GM18505 (cell line): ENCODE measurements around the gene RASSF6.

Experiments used
- ATAC-seq: cut with Tn5 transposase; IDR thresholded peaks from one replicate; pipeline ENCODE4 v1.9.1; 2021; ENCODE audit not compliant: unreplicated experiment
- POLR2A ChIP-seq: IDR thresholded peaks from 4 replicates; pipeline ENCODE4 v1.6.1; 2011; ENCODE audit warnings: borderline replicate concordance; ENCODE audit not compliant: insufficient read depth, insufficient read length; ENCODE audit errors: extremely low read depth

RASSF6 gene

GRCh38 chr4:73621357-73621756, 1.1 kb upstream of the RASSF6 start:
- ATAC-seq, result no peak
- no peak for TF ChIP-seq POLR2A

DNA sequence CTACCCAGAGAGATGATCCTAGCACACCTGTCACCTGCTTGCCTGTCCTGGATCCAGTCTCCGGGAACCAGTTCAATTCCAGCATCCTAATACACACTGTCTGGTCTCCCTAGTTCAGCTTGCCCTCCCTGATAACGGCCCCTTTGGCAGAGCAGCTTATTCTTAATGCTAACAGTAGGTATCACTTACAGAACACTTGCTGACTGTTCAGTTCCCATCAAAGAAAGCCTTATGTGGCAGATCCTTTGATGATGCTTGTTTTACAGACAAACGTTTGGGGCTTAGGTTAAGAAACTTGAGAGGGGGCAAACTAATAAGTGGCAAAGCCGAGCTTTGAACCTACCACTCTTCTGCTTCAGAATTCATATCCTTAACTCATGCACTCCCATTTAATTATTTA, 890 bp downstream of the RASSF6 start:
- no peak for ATAC-seq
- no peak for TF ChIP-seq POLR2A

DNA sequence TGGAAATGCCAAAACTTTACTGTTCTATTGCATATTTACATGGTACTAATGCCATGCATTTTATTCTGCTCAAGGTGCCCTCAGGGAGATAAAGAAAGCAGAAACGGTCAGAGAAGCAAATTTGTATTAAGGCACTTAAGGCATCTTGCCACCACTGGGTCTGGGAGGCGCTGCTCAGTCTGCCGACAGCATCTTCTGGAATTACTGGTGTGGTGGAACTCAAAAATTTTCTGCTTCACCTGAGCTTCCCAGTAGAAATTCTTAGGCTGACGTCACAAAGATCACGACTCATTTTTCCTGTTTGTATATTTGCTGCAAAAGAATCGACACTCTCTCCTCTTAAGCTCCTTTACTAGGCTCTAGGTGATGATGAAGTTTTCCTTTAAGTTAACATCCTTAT, 3.0 kb downstream of the RASSF6 start:
- ATAC-seq, result no peak
- no peak for TF ChIP-seq POLR2A

- no peak for ATAC-seq
- TF ChIP-seq POLR2A, result no peak
These were observed 4.6 kb downstream of the RASSF6 start for GRCh38 chr4:73615613-73616012.

- ATAC-seq, result no peak
- no peak for TF ChIP-seq POLR2A
These were observed 5.8 kb downstream of the RASSF6 start for GRCh38 chr4:73614311-73614867.

- ATAC-seq, result no peak
- TF ChIP-seq POLR2A, result no peak
These were observed 7.1 kb downstream of the RASSF6 start for GRCh38 chr4:73613130-73613529.

DNA sequence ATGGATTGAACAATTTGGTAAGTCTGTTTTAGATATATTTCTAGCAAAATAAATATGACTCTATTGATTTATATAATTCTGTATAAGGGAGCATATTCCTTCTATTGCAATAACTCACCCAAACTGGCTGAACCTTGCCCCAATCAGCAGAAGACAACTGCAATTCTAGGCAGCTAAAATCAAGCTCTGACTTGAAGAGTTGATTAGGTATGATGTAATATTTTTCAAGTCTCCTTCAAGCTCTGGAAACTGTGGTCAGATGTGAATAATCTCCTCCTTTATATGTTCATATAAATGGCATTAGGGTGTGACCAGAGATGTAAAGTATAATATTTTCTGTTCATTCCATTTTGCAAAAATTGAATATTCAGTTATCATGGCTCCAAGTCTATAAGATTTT, 8.2 kb downstream of the RASSF6 start:
- ATAC-seq, result no peak
- no peak for TF ChIP-seq POLR2A

- no peak for TF ChIP-seq POLR2A
- ATAC-seq, result no peak
These were observed 10.5 kb downstream of the RASSF6 start for GRCh38 chr4:73609706-73610105.

DNA sequence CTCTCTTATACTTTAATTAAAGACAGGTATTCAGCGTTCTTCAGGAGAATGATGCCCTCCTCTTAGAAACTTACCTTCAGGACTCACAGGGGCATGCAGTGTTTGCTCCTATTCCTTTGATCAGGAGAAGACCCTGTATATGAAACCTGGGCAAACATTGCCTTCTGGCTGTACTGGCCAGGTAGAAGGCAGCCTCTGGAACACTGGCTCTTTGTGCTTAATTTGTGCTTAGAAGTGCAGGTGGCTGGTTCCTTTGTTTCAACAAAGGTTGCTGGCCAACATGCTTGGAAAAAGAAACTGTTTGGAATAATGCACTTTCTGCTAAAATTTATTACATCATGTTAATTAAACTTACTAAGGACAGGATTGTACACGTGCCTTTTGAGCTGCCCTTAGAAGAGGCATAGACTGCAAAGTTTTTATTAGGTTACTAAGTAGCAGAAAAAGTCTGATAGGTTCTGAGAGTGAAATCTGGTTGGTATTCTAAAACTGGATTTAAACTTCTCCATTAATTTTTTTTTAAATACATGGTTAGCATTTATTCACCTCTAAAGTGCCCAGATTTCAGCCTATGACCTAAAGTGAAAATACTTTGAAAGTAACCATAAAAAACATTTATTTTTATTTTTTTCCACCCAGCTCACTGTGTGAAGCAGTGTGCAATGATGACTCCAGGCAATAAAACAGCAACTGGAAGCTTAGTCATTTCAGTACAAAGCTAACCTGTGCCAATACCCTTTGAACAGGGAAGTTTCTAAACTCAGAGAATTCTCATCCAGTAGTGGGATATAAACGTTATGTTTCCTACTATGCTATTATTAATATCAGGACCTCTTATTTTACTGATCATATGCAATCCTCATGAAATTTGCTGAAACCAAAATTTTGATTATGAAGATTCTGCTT, 11.3 kb downstream of the RASSF6 start:
- TF ChIP-seq POLR2A, result no peak
- ATAC-seq, result peak; percentile 32

- TF ChIP-seq POLR2A, result no peak
- ATAC-seq, result no peak
These were observed 12.7 kb downstream of the RASSF6 start for GRCh38 chr4:73607375-73608033.

GRCh38 chr4:73606465-73606974, 13.7 kb downstream of the RASSF6 start:
- peak; percentile 65 for ATAC-seq
- no peak for TF ChIP-seq POLR2A

DNA sequence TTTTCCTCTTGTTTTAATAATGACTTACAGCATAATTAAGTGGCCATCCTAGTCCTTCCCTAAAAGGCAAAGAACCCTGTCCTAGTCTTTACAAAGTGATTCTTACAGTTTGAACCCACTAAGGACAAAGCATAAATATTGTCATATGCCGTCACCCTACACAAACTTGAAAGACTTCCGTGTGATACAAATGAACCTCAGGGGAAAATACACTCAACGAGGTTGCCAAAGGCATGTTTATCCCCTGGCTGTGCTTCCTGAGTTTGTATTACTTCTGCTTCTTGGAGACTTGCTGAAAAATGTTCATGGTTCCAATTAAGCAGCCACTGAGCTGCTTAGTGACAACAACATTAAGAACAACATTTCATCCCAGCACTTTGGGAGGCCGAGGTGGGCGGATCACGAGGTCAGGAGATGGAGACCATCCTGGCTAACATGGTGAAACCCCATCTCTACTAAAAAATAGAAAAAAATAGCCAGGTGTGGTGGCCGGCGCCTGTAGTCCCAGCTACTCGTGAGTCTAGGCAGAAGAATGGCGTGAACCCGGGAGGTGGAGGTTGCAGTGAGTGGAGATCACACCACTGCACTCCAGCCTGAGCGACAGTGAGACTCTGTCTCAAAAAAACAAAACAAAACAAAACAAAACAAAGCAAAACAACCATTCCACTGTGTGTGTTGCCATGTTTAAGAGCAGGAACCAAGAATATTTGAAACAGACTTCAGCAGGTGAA, 16.2 kb downstream of the RASSF6 start:
- ATAC-seq, result no peak
- TF ChIP-seq POLR2A, result no peak

- ATAC-seq, result peak; percentile 40
- TF ChIP-seq POLR2A, result no peak
These were observed 16.9 kb downstream of the RASSF6 start for GRCh38 chr4:73603271-73603710.
